ENCODE measurements around the gene TMEM150A. TPM values are rescaled to one million over a fixed set of nuclear protein-coding genes. Genes with fewer than 3 reads are reported as not detected.

TMEM150A gene
- total RNA-seq, 4 donors from 2014 or later, result 6.3 to 15.8 (median 7.4) TPM

GRCh38 chr2:85597241-85597640 is 5.3 kb downstream of the TMEM150A start:
- intact Hi-C loops (cut with DNase I), result no loop called here
- Histone ChIP-seq H3K9me3 (no peaks in the 10 kb centered on the region), H3K27ac (no peak overlapping the region), H3K36me3 (peaks cover 8 to 45% (median 12%) of the 10 kb centered on the region in 3 donors), H3K4me1 (peaks cover 25 to 69% (median 31%) of the 10 kb centered on the region in 3 donors), H3K27me3 (no peaks in the 10 kb centered on the region), H3K4me3 (no peak overlapping the region)
- TF ChIP-seq CTCF (IDR thresholded peaks at IDR 0.05) (no peak), POLR2A (IDR thresholded peaks at IDR 0.05) (no peak)
- 77 to 83% methylated on average over 5 of the region's 5 CpGs for WGBS, 2 donors
- DNase-seq, result no peak

- Histone ChIP-seq H3K4me1 (peaks cover 25 to 70% (median 29%) of the 10 kb centered on the region in 3 donors), H3K27me3 (no peaks in the 10 kb centered on the region), H3K36me3 (peaks cover 8 to 45% (median 12%) of the 10 kb centered on the region in 3 donors), H3K9me3 (no peaks in the 10 kb centered on the region), H3K27ac (peak overlapping the region; percentile 92 to 95 (median 94)), H3K4me3 (peak overlapping the region; percentile 82 to 95 (median 90))
- intact Hi-C loops (cut with DNase I), result no loop called here
- DNase-seq, result no peak
- TF ChIP-seq POLR2A (IDR thresholded peaks at IDR 0.05) (no peak), CTCF (IDR thresholded peaks at IDR 0.05) (no peak)
- WGBS, 2 donors, result 70 to 78% methylated on average over 2 of the region's 3 CpGs
Observed at GRCh38 chr2:85596486-85597143, 5.9 kb downstream of the TMEM150A start.

- DNase-seq, result no peak
- Histone ChIP-seq H3K4me3 (peak overlapping the region; percentile 82 to 95 (median 90)), H3K9me3 (no peaks in the 10 kb centered on the region), H3K36me3 (peaks cover 8 to 45% (median 12%) of the 10 kb centered on the region in 3 donors), H3K27me3 (no peaks in the 10 kb centered on the region), H3K27ac (peak overlapping the region; percentile 92 to 95 (median 94)), H3K4me1 (peaks cover 25 to 70% (median 29%) of the 10 kb centered on the region in 3 donors)
- WGBS, 2 donors, result 1 to 4% methylated on average over 10 of the region's 10 CpGs
- intact Hi-C loops (cut with DNase I), result no loop called here
- TF ChIP-seq POLR2A (IDR thresholded peaks at IDR 0.05) (no peak), CTCF (IDR thresholded peaks at IDR 0.05) (no peak)
Observed at GRCh38 chr2:85596026-85596333, 6.5 kb downstream of the TMEM150A start.

- intact Hi-C loops (cut with DNase I), result no loop called here
- Histone ChIP-seq H3K9me3 (no peaks in the 10 kb centered on the region), H3K4me1 (peaks cover 30 to 70% (median 32%) of the 10 kb centered on the region in 3 donors), H3K27ac (peak within 1 kb of the TSS; percentile 92 to 95 (median 94)), H3K27me3 (no peaks in the 10 kb centered on the region), H3K4me3 (peak within 1 kb of the TSS; percentile 82 to 95 (median 90)), H3K36me3 (peaks cover 8 to 41% (median 12%) of the 10 kb centered on the region in 3 donors)
- no peak for TF ChIP-seq CTCF (IDR thresholded peaks at IDR 0.05)
- peak in 2 of 4 donors; percentile 72 to 88 for TF ChIP-seq POLR2A (IDR thresholded peaks at IDR 0.05)
- peak; percentile 88 for DNase-seq
- 0 to 1% methylated on average over 24 to 25 of the region's 47 CpGs for WGBS, 2 donors
Observed at GRCh38 chr2:85595301-85596025, 7.0 kb downstream of the TMEM150A start, which contains the start of gene RNF181. Gene RNF181 (plus strand): TSS chr2:85595745. CDS start chr2:85595764, 19 bp downstream.

Data from esophagus squamous epithelium (tissue), 5 donors.